Prostate gland (tissue), 2 donors: ENCODE data around the gene ARL6IP1. TPM values are rescaled to one million over a fixed set of nuclear protein-coding genes. Genes with fewer than 3 reads are reported as not detected.
A peak's percentile ranks its signal among the peaks of the same experiment; 100 is the strongest.

Experiments used
- DNase-seq: peaks from one replicate; pipeline ENCODE4 v3.0.0-alpha.2; 2019; ENCODE audit warnings: low spot score
- H3K27ac ChIP-seq, 2 donors: fragments of 200-600 bp; sonication (generic); 2 replicates each; pipeline ENCODE4 v1.5.1; 2017 to 2019
- H3K27me3 ChIP-seq: fragments of 200-600 bp; sonication (generic); replicated peaks from 2 replicates; pipeline ENCODE4 v1.5.1; 2019; ENCODE audit not compliant: insufficient read depth
- H3K36me3 ChIP-seq, 2 donors: fragments of 200-600 bp; sonication (generic); 1 replicate in 1 of 2; 2 replicates in 1 of 2; pipeline versions ENCODE4 v1.5.1 to v1.8.1; 2017 to 2019
- H3K4me1 ChIP-seq: fragments of 200-600 bp; sonication (generic); replicated peaks from 2 replicates; pipeline ENCODE4 v1.5.1; 2019
- H3K4me3 ChIP-seq, 2 donors: fragments of 200-600 bp; sonication (generic); 2 replicates each; pipeline ENCODE4 v1.5.1; 2017 to 2019
- H3K9me3 ChIP-seq: fragments of 200-600 bp; sonication (generic); 2 replicates; pipeline ENCODE4 v1.5.1; 2017
- POLR2A ChIP-seq: fragments of 450-650 bp; IDR thresholded peaks from one replicate; pipeline ENCODE4 v1.6.1; 2016; ENCODE audit warnings: antibody characterized with exemption, mild to moderate bottlenecking
- POLR2AphosphoS5 ChIP-seq: sonication (generic); formaldehyde crosslinking; IDR thresholded peaks from one replicate; pipeline ENCODE4 v1.6.1; 2017; ENCODE audit warnings: antibody characterized with exemption
- WGBS: methylation state at CpG from one replicate; pipeline ENCODE4 v1.1.5; 2018; 5-methylcytosine and 5-hydroxymethylcytosine counted together
- intact Hi-C: fragments of 100-400 bp; cut with DNase I; formaldehyde crosslinking; loops from one replicate; pipeline ENCODE4 v1.14.2; 2022
- total RNA-seq, 2 donors: library from RNA; depleted of rRNA; stranded (reverse); fragments of >200 nt; gene quantifications; one replicate each; pipeline ENCODE4 v1.1.0, GENCODE V29; 2016
- TF ChIP-seq, protein P1 (sequence below), 4 experiments: fragments of 200-600 bp in 2 of 4; fragments of 450-650 bp in 2 of 4; sonication (generic) in 2 of 4; IDR thresholded peaks; 1 replicate in 3 of 4; 2 replicates in 1 of 4; pipeline ENCODE4 v1.5.1; 2016 to 2019; ENCODE audit warnings: antibody characterized with exemption in 4 of 4, mild to moderate bottlenecking in 2 of 4, moderate library complexity in 2 of 4

Gene ARL6IP1
- 100 to 1,000 TPM; 226 to 298 TPM for total RNA-seq

DNA sequence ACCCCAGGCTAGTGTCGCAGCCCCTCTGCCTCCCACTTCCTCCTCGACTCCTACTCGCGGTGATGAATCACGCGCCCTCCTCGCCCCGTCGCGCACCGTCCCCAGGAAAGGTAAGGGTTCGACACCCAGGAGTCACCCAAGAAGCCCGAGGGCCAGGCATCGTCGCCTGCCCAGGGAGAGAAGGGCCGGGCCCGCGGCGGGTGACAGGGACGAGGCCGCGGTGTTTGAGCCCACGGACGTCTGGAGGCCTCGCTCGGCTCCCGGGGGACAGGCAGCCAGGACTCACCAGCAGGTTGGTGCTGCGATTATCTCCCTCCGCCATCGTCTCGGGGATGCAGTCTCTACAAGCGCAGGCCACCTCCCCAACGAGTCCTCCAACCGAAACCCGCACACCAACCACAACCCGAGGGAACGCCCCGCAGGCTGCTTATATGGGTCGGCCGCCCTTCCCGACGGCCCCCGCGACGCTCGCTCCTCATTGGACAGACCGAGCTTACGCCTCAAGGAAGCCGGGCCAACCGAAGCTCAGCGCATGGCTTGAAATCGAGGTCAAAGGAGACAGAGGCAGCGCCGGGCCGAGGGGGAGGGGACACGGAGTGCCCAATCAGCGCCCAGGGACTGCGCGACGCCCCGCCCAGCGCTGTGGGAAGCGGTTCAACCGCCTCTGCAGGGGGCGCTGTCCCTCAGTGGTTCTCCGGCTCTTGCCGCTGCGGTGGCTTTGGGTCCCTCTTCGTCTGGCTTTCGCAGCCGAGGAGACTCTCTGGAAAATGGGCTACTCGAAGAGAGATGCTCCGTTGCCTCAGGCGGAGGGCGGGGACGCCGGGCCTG lies at the start of gene ARL6IP1:
Gene ARL6IP1 (minus strand): TSS at position 405 of the 828 bp plus-strand sequence. CDS start 83 bp downstream, at position 322.
- H3K4me1 ChIP-seq, result peaks cover 5% of the 10 kb centered on the region
- H3K9me3 ChIP-seq, result no peaks in the 10 kb centered on the region
- TF ChIP-seq POLR2AphosphoS5, result peak; percentile 100
- peak; percentile 99 for TF ChIP-seq POLR2A
- TF ChIP-seq, protein P1, sequence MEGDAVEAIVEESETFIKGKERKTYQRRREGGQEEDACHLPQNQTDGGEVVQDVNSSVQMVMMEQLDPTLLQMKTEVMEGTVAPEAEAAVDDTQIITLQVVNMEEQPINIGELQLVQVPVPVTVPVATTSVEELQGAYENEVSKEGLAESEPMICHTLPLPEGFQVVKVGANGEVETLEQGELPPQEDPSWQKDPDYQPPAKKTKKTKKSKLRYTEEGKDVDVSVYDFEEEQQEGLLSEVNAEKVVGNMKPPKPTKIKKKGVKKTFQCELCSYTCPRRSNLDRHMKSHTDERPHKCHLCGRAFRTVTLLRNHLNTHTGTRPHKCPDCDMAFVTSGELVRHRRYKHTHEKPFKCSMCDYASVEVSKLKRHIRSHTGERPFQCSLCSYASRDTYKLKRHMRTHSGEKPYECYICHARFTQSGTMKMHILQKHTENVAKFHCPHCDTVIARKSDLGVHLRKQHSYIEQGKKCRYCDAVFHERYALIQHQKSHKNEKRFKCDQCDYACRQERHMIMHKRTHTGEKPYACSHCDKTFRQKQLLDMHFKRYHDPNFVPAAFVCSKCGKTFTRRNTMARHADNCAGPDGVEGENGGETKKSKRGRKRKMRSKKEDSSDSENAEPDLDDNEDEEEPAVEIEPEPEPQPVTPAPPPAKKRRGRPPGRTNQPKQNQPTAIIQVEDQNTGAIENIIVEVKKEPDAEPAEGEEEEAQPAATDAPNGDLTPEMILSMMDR (IDR thresholded peaks at IDR 0.05), result peak; percentile 67 to 99 (median 98)
- peak within 1 kb of the TSS; percentile 86 to 89 for H3K27ac ChIP-seq
- intact Hi-C loops, result loop anchor here (1.0 to 2.0 kb wide), 3 partner anchors 11 to 167 kb away; partner anchors contain the start of genes RPS15A and SMG1
- 0% methylated on average over 59 of the region's 77 CpGs for WGBS
- no peaks in the 10 kb centered on the region for H3K36me3 ChIP-seq
- no peaks in the 10 kb centered on the region for H3K27me3 ChIP-seq
- peak within 1 kb of the TSS; percentile 81 to 82 for H3K4me3 ChIP-seq
- DNase-seq, result peak; percentile 99

DNA sequence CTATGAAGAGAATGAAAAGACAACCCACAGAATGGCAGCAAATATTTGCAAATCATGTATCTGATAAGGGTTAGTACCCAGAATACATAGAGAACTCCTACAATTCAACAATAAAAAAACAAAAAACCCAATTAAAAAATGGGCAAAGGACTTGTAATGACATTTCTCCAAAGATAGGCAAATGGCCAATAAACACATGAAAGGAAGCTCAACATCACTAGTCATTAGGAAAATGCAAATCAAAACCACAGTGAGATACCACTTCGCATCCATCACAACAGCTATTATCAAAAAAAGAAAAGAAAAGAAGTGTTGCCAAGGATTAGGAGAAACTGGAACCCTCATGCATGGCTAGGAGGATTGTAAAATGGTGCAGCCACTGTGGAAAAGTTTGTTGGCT lies 45.1 kb upstream of the ARL6IP1 start:
- H3K4me1 ChIP-seq, result no peaks in the 10 kb centered on the region
- no peaks in the 10 kb centered on the region for H3K9me3 ChIP-seq
- no peak overlapping the region for H3K27ac ChIP-seq
- H3K36me3 ChIP-seq, result peaks cover 0 to 9% of the 10 kb centered on the region in 2 donors
- WGBS, result 86% methylated on average over 1 of the region's 1 CpG
- H3K4me3 ChIP-seq, result no peak overlapping the region
- no peaks in the 10 kb centered on the region for H3K27me3 ChIP-seq
- intact Hi-C loops, result no loop called here
- DNase-seq, result no peak
- TF ChIP-seq POLR2A, result no peak
- TF ChIP-seq, protein P1 (IDR thresholded peaks at IDR 0.05), result no peak
- TF ChIP-seq POLR2AphosphoS5, result no peak

DNA sequence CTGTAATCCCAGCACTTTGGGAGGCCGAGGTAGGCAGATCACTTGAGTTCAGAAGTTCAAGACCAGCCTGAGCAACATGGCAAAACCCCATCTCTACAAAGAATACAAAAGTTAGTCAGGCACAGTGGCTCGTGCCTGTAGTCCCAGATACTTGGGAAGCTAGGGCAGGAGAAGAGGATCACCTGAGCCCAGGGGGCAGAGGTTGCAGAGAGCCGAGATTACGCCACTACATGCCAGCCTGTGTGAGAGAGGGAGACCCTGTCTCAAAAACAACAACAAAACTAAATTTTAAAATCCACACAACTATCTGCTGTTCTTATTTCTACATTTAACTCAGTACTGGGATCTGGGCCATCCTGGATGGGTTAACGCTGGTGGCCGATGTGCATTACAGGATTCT lies 41.2 kb upstream of the ARL6IP1 start:
- no peak for DNase-seq
- H3K27me3 ChIP-seq, result no peaks in the 10 kb centered on the region
- peaks cover 0 to 6% of the 10 kb centered on the region in 2 donors for H3K36me3 ChIP-seq
- intact Hi-C loops, result no loop called here
- no peaks in the 10 kb centered on the region for H3K9me3 ChIP-seq
- WGBS, result 90% methylated on average over 6 of the region's 6 CpGs
- no peak overlapping the region for H3K4me3 ChIP-seq
- H3K4me1 ChIP-seq, result no peaks in the 10 kb centered on the region
- no peak overlapping the region for H3K27ac ChIP-seq
- TF ChIP-seq POLR2AphosphoS5, result no peak
- no peak for TF ChIP-seq POLR2A
- TF ChIP-seq, protein P1 (IDR thresholded peaks at IDR 0.05), result no peak

DNA sequence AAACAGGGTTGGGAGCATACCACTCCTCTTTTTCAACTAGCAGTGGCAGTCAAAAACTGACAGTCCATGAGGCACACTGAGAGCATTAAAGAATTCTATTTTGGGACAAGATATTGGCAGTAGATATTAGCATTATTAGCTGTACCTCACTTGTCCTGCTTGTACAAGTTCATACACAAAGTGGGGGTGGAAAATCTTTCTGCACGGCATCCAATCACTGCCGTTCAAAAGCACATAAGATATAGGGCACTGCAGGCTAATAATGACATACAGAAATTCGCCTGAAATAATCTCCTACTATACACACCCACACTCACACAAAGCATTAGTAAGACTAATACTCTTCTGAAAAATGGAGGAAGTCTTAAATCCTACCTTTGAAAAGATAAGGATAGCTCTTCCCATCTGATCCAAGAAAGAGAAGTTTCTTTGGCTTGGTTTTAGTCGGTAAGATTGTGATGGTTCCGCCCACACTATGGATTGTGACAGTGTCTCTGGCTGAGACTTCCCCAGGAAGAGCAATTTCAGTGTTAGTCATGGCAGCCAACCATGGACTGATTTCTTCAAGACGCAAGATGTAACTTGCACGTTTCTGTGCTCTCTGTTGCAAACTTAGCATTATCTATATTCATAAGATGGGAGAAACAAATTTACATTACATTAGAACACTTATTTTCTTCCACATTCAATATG lies 40.6 kb upstream of the ARL6IP1 start:
- Histone ChIP-seq H3K27me3 (no peaks in the 10 kb centered on the region), H3K4me1 (no peaks in the 10 kb centered on the region), H3K27ac (no peak overlapping the region), H3K4me3 (no peak overlapping the region), H3K36me3 (peaks cover 0 to 6% of the 10 kb centered on the region in 2 donors), H3K9me3 (no peaks in the 10 kb centered on the region)
- no peak for TF ChIP-seq POLR2AphosphoS5
- TF ChIP-seq, protein P1 (IDR thresholded peaks at IDR 0.05), result no peak
- TF ChIP-seq POLR2A, result no peak
- intact Hi-C loops, result no loop called here
- WGBS, result 90% methylated on average over 7 of the region's 7 CpGs
- no peak for DNase-seq
